Measurements from ENCODE around the gene FAM168B. TPM values are rescaled to one million over a fixed set of nuclear protein-coding genes. Genes with fewer than 3 reads are reported as not detected.
"Not testable (repeated sequence)": the region's sequence is repeated elsewhere in the genome, so short reads cannot be mapped to it uniquely, and the experiment has no call there.

FAM168B gene, protein sequence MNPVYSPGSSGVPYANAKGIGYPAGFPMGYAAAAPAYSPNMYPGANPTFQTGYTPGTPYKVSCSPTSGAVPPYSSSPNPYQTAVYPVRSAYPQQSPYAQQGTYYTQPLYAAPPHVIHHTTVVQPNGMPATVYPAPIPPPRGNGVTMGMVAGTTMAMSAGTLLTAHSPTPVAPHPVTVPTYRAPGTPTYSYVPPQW
- total RNA-seq (2014; rRNA removed) = 108 and 124 TPM in 2 replicates
- polyA plus RNA-seq (2012) = 48.7 TPM

- DNase-seq (ENCODE audit: low read depth) = peak; percentile 87
Measured at GRCh38 chr2:131093006-131093695, at the start of gene FAM168B. Gene FAM168B (minus strand): TSS chr2:131093460. CDS start chr2:131082646, 10,814 bp downstream.

DNA sequence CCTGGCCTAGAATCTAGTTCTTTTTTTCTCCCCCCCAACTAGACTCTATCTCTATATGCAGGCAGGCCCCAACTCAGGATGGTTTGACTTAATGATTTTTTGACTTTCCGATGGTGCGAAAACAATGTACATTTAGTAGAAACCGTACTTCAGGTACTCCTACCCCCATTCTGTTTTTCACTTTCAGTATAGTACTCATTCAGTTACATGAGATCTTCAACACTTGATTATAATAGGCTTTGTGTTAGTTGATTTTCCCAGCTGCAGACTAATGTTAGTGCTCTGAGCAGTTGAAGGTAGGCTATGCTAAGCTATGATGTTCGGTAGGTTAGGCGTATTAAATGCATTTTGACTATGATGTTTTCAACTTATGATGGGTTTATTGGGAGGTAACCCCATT is 49.6 kb upstream of the FAM168B start:
- DNase-seq (ENCODE audit: low read depth) = no peak

GRCh38 chr2:131140581-131140980 is 47.3 kb upstream of the FAM168B start:
- no peak for DNase-seq (ENCODE audit: low read depth)

- no peak for DNase-seq (ENCODE audit: low read depth)
Measured at GRCh38 chr2:131132729-131133128, 39.5 kb upstream of the FAM168B start.

GRCh38 chr2:131130298-131130596 is 37.0 kb upstream of the FAM168B start:
- no peak for DNase-seq (ENCODE audit: low read depth)

DNA sequence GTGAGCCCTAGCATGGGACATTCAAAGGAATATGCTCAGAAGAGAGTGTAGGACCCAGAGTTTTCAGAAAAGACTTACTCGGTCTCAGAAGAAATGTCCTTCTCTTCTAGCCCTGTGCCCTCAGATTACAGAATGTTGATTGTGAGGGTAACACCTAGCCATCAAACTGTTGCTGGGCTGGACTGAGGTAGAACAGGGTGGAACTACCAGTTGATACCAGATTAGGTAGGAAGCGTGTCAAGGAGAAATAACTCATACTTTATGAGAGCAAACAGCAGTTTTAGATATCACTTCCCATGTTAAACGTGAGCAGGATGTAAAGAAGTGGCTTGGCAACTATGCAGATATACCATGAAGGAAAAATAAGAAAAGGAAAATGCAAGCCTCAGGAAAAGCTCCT is 34.7 kb upstream of the FAM168B start:
- DNase-seq (ENCODE audit: low read depth) = no peak

- DNase-seq (ENCODE audit: low read depth) = no peak
Measured at GRCh38 chr2:131127076-131127475, 33.8 kb upstream of the FAM168B start.

- peak; percentile 83 for DNase-seq (ENCODE audit: low read depth)
Measured at GRCh38 chr2:131126436-131126835, 33.2 kb upstream of the FAM168B start.

- no peak for DNase-seq (ENCODE audit: low read depth)
Measured at GRCh38 chr2:131125195-131125757, 32.0 kb upstream of the FAM168B start.

DNA sequence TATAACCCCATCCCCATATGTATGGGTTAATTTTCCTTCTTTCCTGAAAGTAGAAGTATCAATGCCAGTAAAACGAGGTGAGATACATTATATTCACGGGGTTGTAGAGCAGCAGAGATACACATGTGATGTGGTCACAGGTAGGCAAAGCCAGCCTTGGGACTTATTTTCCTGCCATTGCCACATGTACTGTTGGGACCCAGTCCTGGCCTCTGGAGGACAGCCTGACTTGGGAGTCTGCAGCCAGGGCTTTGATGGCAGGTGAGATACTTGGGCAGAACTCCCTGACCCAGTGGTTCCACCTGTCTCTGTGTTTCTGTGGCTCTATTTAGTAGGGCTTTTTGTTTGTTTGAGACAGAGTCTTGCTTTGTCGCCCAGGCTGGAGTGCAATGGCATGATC is 29.9 kb upstream of the FAM168B start:
- DNase-seq (ENCODE audit: low read depth) = no peak

DNA sequence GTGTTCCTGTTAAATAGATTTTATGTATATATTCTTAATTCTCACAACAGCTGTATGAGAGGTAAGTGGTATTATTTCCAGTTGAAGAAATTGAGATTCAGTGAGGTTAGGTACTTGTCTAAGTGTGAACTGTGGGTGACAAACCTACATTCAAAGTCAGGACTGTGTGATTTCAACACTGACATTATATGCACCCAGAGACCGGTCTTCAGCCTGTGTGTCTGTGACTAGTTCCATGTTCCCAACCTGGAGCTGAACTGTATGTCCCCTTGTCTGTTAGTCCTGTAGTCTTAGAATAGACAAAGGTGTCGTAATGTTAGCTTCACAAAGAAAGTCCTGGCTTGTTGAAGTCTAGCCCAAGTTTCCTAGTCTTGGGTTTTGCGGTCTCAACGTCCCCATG is 29.2 kb upstream of the FAM168B start:
- no peak for DNase-seq (ENCODE audit: low read depth)

GRCh38 chr2:131121464-131121863 is 28.2 kb upstream of the FAM168B start:
- no peak for DNase-seq (ENCODE audit: low read depth)

GRCh38 chr2:131120815-131121317 is 27.6 kb upstream of the FAM168B start:
- DNase-seq (ENCODE audit: low read depth) = no peak

- no peak for DNase-seq (ENCODE audit: low read depth)
Measured at GRCh38 chr2:131115752-131116151, 22.5 kb upstream of the FAM168B start.

DNA sequence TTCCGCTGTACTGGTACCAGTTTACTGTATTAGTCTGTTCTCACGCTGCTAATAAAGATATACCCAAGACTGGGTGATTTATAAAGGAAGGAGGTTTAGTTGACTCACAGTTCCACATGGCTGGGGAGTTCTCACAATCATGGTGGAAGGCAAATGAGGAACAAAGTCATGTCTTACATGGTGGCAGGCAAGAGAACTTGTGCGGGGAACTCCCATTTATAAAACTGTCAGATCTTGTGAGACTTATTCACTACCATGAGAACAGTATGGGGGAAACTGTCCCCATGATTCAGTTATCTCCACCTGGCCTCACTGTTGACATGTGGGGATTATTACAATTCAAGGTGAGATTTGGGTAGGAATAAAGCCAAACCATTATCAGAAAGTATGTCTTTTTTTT is 21.7 kb upstream of the FAM168B start:
- not testable (repeated sequence) for DNase-seq (ENCODE audit: low read depth)

GRCh38 chr2:131113566-131114227 is 20.4 kb upstream of the FAM168B start:
- DNase-seq (ENCODE audit: low read depth) = no peak

DNA sequence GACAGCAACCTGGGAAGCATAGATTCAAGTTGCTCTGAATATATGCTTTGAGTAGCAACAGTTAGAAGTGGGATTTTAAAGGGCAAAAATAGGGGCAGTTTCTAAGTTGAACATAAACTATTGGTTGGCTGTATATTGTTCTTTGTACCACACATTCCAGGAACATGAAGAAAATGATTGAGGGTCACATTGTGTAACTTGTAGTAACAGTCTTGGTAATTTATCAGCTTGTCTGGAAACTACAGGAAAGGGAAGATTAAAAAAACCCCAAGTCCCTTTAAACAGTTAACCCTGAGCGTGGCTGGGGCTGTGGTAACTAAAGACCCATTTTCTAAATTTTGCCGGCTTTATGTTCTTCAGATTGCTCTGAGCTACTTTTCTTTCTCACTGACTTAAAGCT is 19.3 kb upstream of the FAM168B start:
- DNase-seq (ENCODE audit: low read depth) = no peak

GRCh38 chr2:131105950-131106801 is 12.9 kb upstream of the FAM168B start:
- DNase-seq (ENCODE audit: low read depth) = peak; percentile 85

GRCh38 chr2:131105156-131105949 is 12.1 kb upstream of the FAM168B start, which contains the start of gene PLEKHB2:
Gene PLEKHB2 (plus strand): TSS chr2:131105336. CDS start chr2:131120942, 15,606 bp downstream.
- peak; percentile 84 for DNase-seq (ENCODE audit: low read depth)

DNA sequence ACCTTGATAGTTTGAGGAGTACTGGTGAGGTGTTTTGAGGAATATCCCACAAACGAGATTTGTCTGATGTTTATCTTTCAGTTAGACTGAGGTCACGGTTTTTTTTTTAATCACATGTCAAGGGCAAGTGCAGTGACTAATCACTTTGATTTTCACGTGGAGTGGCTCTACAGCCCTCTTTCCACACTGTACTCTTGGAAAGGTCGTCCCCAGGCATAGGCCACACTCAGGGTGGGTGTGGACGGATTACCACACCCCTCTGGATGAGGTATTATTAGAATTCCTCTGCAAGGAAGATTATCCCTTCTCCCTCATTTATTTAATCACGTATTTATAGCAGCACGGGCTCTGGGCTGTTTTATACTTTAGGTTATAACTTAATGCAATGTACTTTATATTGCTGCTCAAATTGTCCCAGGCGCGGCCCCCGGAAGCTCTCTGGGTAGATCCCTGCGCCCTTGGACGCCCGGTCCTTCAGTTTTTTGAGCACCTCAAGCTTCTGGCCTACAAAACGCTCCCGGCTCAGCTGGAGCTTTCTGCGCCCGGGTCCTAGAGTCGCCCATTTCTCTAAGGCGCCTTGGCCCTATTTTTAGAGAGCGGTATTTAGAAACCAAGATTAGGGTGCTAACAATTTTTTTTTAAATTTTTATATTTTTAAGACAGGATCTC is 11.4 kb upstream of the FAM168B start:
- peak; percentile 85 for DNase-seq (ENCODE audit: low read depth)

Measured in LHCN-M2 (cell line).